Duodenal mucosa (tissue), 2 donors: ENCODE data around the gene TNS4.

ENCODE experiments used
- H3K27ac ChIP-seq: one replicate; pipeline ENCODE4 v1.7.0; 2013; ENCODE audit warnings: low read depth, low read length
- H3K27me3 ChIP-seq, 2 donors: one replicate each; pipeline ENCODE4 v1.7.0; 2013; ENCODE audit warnings: low read length in 2 of 2, control low read depth in 1 of 2; ENCODE audit not compliant: insufficient read depth in 2 of 2, control insufficient read depth in 1 of 2
- H3K36me3 ChIP-seq, 2 donors: one replicate each; pipeline ENCODE4 v1.7.0; 2013; ENCODE audit warnings: low read length in 2 of 2, control low read depth in 1 of 2; ENCODE audit not compliant: insufficient read depth in 2 of 2, control insufficient read depth in 1 of 2
- H3K4me1 ChIP-seq, 2 donors: one replicate each; pipeline ENCODE4 v1.7.0; 2013; ENCODE audit warnings: low read length in 2 of 2, control low read depth in 1 of 2; ENCODE audit not compliant: insufficient read depth in 2 of 2, control insufficient read depth in 1 of 2
- H3K4me3 ChIP-seq, 2 donors: one replicate each; pipeline ENCODE4 v1.7.0; 2013; ENCODE audit warnings: low read length in 2 of 2, low read depth in 1 of 2
- H3K9ac ChIP-seq, 2 donors: one replicate each; pipeline ENCODE4 v1.7.0; 2013; ENCODE audit warnings: low read length in 2 of 2, low read depth in 1 of 2
- H3K9me3 ChIP-seq, 2 donors: one replicate each; pipeline ENCODE4 v1.7.0; 2013; ENCODE audit warnings: low read length in 2 of 2, control low read depth in 1 of 2; ENCODE audit not compliant: control insufficient read depth in 1 of 2

The TNS4 gene

DNA sequence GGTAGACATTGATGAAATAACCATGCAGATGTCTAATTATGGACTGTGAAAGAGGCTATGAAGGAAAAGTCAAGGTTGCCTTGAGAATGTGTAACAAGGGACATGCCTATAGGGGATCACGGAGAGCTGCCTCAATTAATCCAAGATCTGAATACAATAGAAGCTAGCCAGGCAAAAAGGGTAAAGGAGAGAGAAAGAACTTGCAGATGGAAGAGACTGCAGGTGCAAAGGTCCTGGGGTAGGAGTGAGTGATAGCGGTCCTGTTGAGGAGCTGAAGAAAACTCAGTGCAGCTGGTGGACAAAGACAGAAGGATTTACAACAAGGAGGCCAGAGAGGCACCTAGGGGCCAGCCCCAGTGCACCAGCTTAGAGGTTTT, 15.9 kb upstream of the TNS4 start:
- no peaks in the 10 kb centered on the region for H3K27me3 ChIP-seq
- peaks cover 11 to 21% of the 10 kb centered on the region in 2 donors for H3K4me1 ChIP-seq
- no peak overlapping the region for H3K4me3 ChIP-seq

DNA sequence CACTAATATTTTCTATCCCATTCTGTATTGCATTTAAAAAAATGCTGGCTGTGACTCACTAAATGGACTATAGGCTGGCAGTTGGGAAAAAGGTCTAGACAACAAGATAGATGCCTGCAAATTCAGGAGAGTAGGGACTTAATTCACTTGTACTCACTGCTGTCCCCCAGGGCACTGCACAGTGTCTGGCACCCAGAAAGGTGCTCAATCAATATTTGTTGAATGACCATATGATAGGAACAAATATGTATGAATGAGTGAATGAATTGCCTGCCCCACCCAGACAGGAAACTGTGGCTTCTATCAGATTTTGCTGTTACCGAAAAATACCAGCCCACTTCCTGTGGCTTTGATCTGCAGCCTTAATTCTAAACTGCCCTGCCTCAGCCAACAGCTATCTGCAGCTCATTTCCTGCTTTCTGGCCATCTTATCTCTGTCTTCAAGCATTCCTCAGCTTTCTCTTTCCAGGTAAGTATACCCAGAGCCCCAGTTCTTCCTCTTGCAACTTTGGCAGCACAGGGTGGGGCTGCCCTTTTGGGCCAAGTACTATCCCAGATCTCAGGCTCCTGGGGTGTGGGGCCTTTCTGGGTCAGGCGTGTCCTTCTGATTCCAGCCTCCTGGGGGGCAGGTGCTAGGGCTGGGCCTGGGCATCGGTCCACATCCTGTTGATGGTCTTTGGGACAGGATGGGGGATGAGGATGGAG, 15.3 kb upstream of the TNS4 start:
- H3K27ac ChIP-seq: no peak overlapping the region
- no peak overlapping the region for H3K4me3 ChIP-seq
- no peak overlapping the region for H3K9ac ChIP-seq
- H3K36me3 ChIP-seq: no peaks in the 10 kb centered on the region
- no peaks in the 10 kb centered on the region for H3K27me3 ChIP-seq
- H3K9me3 ChIP-seq: no peaks in the 10 kb centered on the region
- peaks cover 11 to 21% of the 10 kb centered on the region in 2 donors for H3K4me1 ChIP-seq

More for the DNA sequence above, 15.9 kb upstream of the TNS4 start:
- H3K9ac ChIP-seq: no peak overlapping the region
- no peaks in the 10 kb centered on the region for H3K9me3 ChIP-seq
- H3K27ac ChIP-seq: no peak overlapping the region
- no peaks in the 10 kb centered on the region for H3K36me3 ChIP-seq

- H3K27ac ChIP-seq: no peak overlapping the region
- no peak overlapping the region for H3K9ac ChIP-seq
- no peaks in the 10 kb centered on the region for H3K27me3 ChIP-seq
- H3K4me1 ChIP-seq: peaks cover 11 to 21% of the 10 kb centered on the region in 2 donors
- H3K9me3 ChIP-seq: no peaks in the 10 kb centered on the region
- no peaks in the 10 kb centered on the region for H3K36me3 ChIP-seq
- no peak overlapping the region for H3K4me3 ChIP-seq
These were observed 14.1 kb upstream of the TNS4 start for GRCh38 chr17:40515491-40516041.

GRCh38 chr17:40515011-40515410, 13.6 kb upstream of the TNS4 start:
- Histone ChIP-seq H3K27ac (no peak overlapping the region), H3K9ac (no peak overlapping the region), H3K4me1 (peaks cover 11 to 21% of the 10 kb centered on the region in 2 donors), H3K4me3 (no peak overlapping the region), H3K36me3 (no peaks in the 10 kb centered on the region), H3K9me3 (no peaks in the 10 kb centered on the region), H3K27me3 (no peaks in the 10 kb centered on the region)

GRCh38 chr17:40514013-40514875, 12.8 kb upstream of the TNS4 start:
- H3K9me3 ChIP-seq: no peaks in the 10 kb centered on the region
- peaks cover 11 to 21% of the 10 kb centered on the region in 2 donors for H3K4me1 ChIP-seq
- no peak overlapping the region for H3K27ac ChIP-seq
- H3K9ac ChIP-seq: no peak overlapping the region
- no peaks in the 10 kb centered on the region for H3K27me3 ChIP-seq
- no peaks in the 10 kb centered on the region for H3K36me3 ChIP-seq
- H3K4me3 ChIP-seq: no peak overlapping the region

DNA sequence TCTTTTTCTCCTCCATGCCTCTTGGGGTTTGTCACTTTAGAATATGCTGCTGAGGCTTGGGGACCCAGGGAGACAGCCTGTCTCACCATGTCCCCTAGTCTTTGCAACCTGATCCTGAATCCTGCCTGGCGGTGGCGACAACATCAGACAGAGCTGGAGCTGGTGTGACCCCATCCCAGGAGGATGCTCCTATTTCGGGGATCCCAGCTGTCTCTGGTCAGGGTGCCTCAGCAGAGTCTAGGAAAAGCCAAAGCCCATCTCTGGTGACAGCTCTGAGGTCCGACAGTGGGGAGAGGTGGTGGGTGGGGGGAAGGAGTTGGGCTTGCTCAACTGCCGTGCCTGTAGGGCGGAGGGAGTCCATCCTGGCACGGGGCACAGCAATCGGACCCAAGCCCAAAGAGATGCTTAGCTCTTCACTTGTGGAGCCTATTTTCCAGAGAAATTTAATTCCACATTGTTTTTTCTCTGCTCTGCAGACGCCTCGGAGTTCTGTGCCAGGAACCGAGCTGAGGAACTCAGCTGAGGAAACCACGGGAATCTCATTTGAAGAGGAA, 10.3 kb upstream of the TNS4 start:
- no peak overlapping the region for H3K9ac ChIP-seq
- peaks cover 6% of the 10 kb centered on the region in 2 donors for H3K4me1 ChIP-seq
- H3K27me3 ChIP-seq: no peaks in the 10 kb centered on the region
- no peaks in the 10 kb centered on the region for H3K9me3 ChIP-seq
- H3K27ac ChIP-seq: no peak overlapping the region
- no peaks in the 10 kb centered on the region for H3K36me3 ChIP-seq
- no peak overlapping the region for H3K4me3 ChIP-seq

DNA sequence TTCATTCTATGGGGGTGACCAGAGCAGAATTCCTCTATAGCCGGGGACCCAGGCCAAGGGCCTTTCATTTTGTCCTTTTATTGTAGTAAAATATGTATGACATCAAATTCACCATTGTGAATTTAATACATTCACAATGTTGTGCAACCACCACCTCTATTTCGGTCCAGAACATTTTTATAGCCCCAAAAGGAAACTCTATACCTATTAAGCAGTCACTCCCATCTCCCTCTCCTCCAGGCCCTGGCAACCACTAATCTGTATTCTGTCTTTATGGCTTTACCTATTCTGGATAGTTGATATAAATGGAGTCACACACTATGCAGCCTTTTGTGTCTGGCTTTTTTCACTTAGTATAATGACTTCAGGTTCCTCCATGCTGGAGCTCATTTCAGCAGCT, 9.7 kb upstream of the TNS4 start:
- Histone ChIP-seq H3K27me3 (no peaks in the 10 kb centered on the region), H3K9me3 (no peaks in the 10 kb centered on the region), H3K9ac (no peak overlapping the region), H3K4me1 (no peaks in the 10 kb centered on the region), H3K27ac (no peak overlapping the region), H3K36me3 (no peaks in the 10 kb centered on the region), H3K4me3 (no peak overlapping the region)

GRCh38 chr17:40510328-40510648, 8.9 kb upstream of the TNS4 start:
- Histone ChIP-seq H3K4me3 (no peak overlapping the region), H3K27me3 (no peaks in the 10 kb centered on the region), H3K4me1 (no peaks in the 10 kb centered on the region), H3K9ac (no peak overlapping the region), H3K36me3 (no peaks in the 10 kb centered on the region), H3K27ac (no peak overlapping the region), H3K9me3 (no peaks in the 10 kb centered on the region)

DNA sequence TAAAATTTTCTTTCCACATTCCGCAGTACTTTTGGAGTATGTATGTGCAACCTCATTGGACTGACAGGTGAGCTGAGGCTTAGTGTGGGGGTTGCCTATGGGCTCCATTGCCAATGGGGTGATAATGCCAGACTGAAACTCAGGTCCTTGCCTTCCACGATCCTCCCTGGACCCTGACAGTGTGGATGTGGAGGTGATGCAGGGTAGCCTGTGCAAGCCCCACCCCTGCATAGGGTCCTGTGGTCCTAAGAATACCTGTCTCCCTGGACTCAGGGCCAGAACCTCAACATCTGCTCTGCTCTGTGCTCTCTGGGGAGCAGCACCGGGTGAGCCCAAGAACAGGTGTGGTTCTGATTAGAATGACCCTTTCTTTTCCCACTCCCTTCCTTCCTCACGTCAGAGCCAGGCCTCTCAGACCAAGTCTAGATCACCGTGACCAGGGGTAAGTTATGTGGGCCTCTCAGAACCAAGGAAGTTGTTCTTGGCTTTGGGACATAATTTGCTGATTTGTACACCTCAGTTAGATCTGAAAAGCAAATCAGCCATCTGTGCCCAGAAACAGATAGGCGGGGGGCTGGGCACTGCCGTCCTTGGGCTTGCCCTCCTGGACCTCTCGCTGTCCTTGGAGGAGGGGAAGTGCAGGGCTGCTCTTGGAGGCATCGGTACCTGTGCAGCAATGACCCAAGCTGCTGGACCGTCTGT, 8.4 kb upstream of the TNS4 start:
- Histone ChIP-seq H3K9ac (no peak overlapping the region), H3K4me3 (no peak overlapping the region), H3K27ac (no peak overlapping the region), H3K36me3 (no peaks in the 10 kb centered on the region), H3K4me1 (no peaks in the 10 kb centered on the region), H3K27me3 (no peaks in the 10 kb centered on the region), H3K9me3 (no peaks in the 10 kb centered on the region)

DNA sequence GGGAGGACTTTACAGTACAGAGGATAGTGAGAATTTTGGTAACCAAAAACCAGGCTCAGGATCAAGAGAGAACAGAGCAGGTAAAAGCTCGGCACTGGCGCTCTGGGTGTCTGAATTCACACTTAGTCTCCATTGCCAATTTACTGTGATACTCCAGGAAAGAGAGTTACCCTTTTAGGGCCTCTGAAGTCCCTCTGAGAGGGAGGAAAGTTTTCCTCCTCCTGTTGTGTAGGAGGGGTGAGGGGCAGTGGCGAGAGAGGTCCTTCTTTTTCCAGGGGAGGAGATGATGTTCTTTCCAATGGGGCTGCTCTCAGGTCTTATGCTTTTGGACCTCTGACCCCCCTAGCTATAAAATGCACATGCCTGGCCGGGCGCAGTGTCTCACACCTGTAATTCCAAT, 5.4 kb upstream of the TNS4 start:
- no peak overlapping the region for H3K4me3 ChIP-seq
- no peaks in the 10 kb centered on the region for H3K9me3 ChIP-seq
- H3K27me3 ChIP-seq: no peaks in the 10 kb centered on the region
- no peak overlapping the region for H3K27ac ChIP-seq
- no peak overlapping the region for H3K9ac ChIP-seq
- no peaks in the 10 kb centered on the region for H3K36me3 ChIP-seq
- H3K4me1 ChIP-seq: peaks cover 0 to 2% of the 10 kb centered on the region in 2 donors
